Measurements from ENCODE around the gene CXCL9. TPM values are rescaled to one million over a fixed set of nuclear protein-coding genes. Genes with fewer than 3 reads are reported as not detected.
"Not testable (repeated sequence)": the region's sequence is repeated elsewhere in the genome, so short reads cannot be mapped to it uniquely, and the experiment has no call there.

CXCL9 gene
- total RNA-seq, 6 experiments from 2014 or later, result 0.73 to 3.6 (median 2.6) TPM; not detected in 1

GRCh38 chr4:76001700-76002099 lies 5.6 kb downstream of the CXCL9 start:
- Histone ChIP-seq H3K36me3 (no peaks in the 10 kb centered on the region), H3K4me3 (no peak overlapping the region), H3K4me1 (peaks cover 0 to 5% (median 3%) of the 10 kb centered on the region in 4 donors), H3K27me3 (no peaks in the 10 kb centered on the region), H3K9me3 (no peaks in the 10 kb centered on the region), H3K27ac (no peak overlapping the region)
- ATAC-seq, result peak in 2 of 4 donors; percentile 21 to 41
- DNase-seq, result no peak
- intact Hi-C loops (cut with DNase I), result loop anchor here in 1 of 2 donors (5.0 kb wide), 1 partner anchor 66 kb away; no protein-coding TSS in a partner anchor
- WGBS (ENCODE audit: insufficient coverage, low coverage, low lambda C conversion rate, missing lambda C conversion rate), result 72% methylated on average over 7 of the region's 7 CpGs
- no peak for TF ChIP-seq CTCF (IDR thresholded peaks at IDR 0.05)
- no peak for TF ChIP-seq POLR2A (IDR thresholded peaks at IDR 0.05)

- TF ChIP-seq CTCF (IDR thresholded peaks at IDR 0.05) (no peak), POLR2A (IDR thresholded peaks at IDR 0.05) (no peak)
- no peaks in the 10 kb centered on the region for H3K9me3 ChIP-seq
- 83% methylated on average over 1 of the region's 1 CpG for WGBS (ENCODE audit: insufficient coverage, low coverage, low lambda C conversion rate, missing lambda C conversion rate)
- intact Hi-C loops (cut with DNase I), result loop anchor here in 1 of 2 donors (5.0 kb wide), 1 partner anchor 67 kb away; no protein-coding TSS in a partner anchor
- H3K4me3 ChIP-seq, result no peak overlapping the region
- ATAC-seq, result no peak
- no peaks in the 10 kb centered on the region for H3K27me3 ChIP-seq
- DNase-seq, result no peak
- no peaks in the 10 kb centered on the region for H3K36me3 ChIP-seq
- no peak overlapping the region for H3K27ac ChIP-seq
- no peaks in the 10 kb centered on the region for H3K4me1 ChIP-seq
Observed at GRCh38 chr4:76000279-76000678, 7.0 kb downstream of the CXCL9 start.

- not testable (repeated sequence) for H3K27ac ChIP-seq, H3K27me3 ChIP-seq, H3K9me3 ChIP-seq, H3K36me3 ChIP-seq, H3K4me1 ChIP-seq, ATAC-seq, H3K4me3 ChIP-seq, DNase-seq
- intact Hi-C loops (cut with DNase I), result loop anchor here in 1 of 2 donors (10.0 kb wide), 1 partner anchor 66 kb away; no protein-coding TSS in a partner anchor
- WGBS (ENCODE audit: insufficient coverage, low coverage, low lambda C conversion rate, missing lambda C conversion rate), result 86% methylated on average over 2 of the region's 2 CpGs
Observed at GRCh38 chr4:75998525-75999147, 8.7 kb downstream of the CXCL9 start.

- Histone ChIP-seq H3K4me1 (no peaks in the 10 kb centered on the region), H3K4me3 (no peak overlapping the region), H3K27me3 (no peaks in the 10 kb centered on the region), H3K9me3 (no peaks in the 10 kb centered on the region), H3K36me3 (no peaks in the 10 kb centered on the region), H3K27ac (no peak overlapping the region)
- no peak for TF ChIP-seq CTCF (IDR thresholded peaks at IDR 0.05)
- no peak for TF ChIP-seq POLR2A (IDR thresholded peaks at IDR 0.05)
- ATAC-seq (no peak), DNase-seq (no peak)
- intact Hi-C loops (cut with DNase I), result loop anchor here in 1 of 2 donors (10.0 kb wide), 1 partner anchor 67 kb away; no protein-coding TSS in a partner anchor
- WGBS (ENCODE audit: insufficient coverage, low coverage, low lambda C conversion rate, missing lambda C conversion rate), result 78% methylated on average over 2 of the region's 2 CpGs
Observed at GRCh38 chr4:75997946-75998345, 9.4 kb downstream of the CXCL9 start.

GRCh38 chr4:75997081-75997480 lies 10.2 kb downstream of the CXCL9 start:
- no peak overlapping the region for H3K27ac ChIP-seq
- TF ChIP-seq POLR2A (IDR thresholded peaks at IDR 0.05), result no peak
- TF ChIP-seq CTCF (IDR thresholded peaks at IDR 0.05), result no peak

More at GRCh38 chr4:75997081-75997480, 10.2 kb downstream of the CXCL9 start:
- 33% methylated on average over 1 of the region's 1 CpG for WGBS (ENCODE audit: insufficient coverage, low coverage, low lambda C conversion rate, missing lambda C conversion rate)
- no peaks in the 10 kb centered on the region for H3K36me3 ChIP-seq
- H3K4me3 ChIP-seq, result no peak overlapping the region
- no peaks in the 10 kb centered on the region for H3K9me3 ChIP-seq
- no peaks in the 10 kb centered on the region for H3K27me3 ChIP-seq
- DNase-seq (no peak), ATAC-seq (no peak)
- intact Hi-C loops (cut with DNase I), result loop anchor here in 1 of 2 donors (10.0 kb wide), 1 partner anchor 68 kb away; no protein-coding TSS in a partner anchor
- no peaks in the 10 kb centered on the region for H3K4me1 ChIP-seq
